NCI-H187 treated with DMSO at 0.1 percent for 48 hours (cell line): ENCODE data around the gene NCAPD2.
"Not testable (repeated sequence)": the region's sequence is repeated elsewhere in the genome, so short reads cannot be mapped to it uniquely, and the experiment has no call there.

Source experiments
- DNase-seq: peaks from one replicate; lab custom pipeline; 2025; lab: John Stamatoyannopoulos, UW

The NCAPD2 gene

DNA sequence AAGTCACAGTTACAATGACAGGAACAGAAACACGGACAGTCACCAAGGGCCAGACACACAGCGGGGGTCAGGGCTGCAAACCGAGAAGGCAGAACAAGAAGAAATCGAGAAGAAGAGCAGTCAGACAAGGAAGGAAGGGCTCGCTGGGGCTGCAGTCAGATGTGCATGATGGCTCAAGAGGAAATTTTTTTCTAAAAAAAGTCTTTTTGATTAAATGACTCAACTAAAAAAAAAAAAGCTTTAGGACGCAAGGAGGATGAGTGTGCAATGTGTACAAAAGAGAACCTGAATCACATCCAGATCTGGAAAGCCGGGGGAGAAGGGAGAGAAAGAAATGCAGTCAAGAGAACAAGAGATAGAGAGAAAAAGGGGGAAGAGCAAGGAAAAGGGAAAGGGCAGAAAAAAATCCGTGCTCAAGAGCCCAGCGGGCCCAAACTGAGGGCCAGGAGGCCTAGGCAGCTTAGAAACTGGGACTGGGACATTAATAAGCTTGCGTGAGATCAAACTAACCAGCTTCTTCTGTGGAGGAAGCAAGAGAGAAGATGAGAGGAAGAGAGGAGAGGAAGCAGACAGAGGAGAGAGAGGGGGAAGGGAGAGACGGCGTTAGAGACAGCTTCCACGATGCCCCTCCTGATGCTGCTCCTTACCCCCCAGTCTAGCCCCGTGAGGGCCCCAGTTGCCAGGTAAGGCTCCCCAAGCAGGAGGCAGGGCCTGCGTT, 55.2 kb downstream of the NCAPD2 start:
- DNase-seq: no peak

DNA sequence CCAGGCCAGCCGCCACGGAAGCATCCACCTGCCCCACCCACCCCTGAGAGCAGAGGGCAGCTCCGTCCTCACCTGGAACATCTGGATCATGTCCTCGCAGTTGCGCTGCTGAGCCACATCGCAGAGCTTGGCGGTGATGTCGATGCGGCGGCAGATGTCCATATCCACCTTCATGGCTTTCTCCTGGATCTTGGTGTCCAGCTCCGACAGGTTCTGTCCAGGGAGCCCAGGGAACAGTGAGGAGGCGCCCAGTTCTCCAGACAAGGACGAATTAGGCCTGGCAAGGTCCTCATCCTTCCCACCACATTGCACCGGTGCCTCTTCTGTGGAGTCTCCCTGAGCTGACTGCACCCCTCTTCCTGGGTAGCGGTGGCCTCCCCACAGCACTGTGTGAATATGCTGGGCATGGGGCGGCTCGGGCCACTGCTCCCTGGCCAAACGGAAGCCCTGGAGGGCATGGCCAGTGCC, 55.8 kb downstream of the NCAPD2 start:
- DNase-seq: no peak

GRCh38 chr12:6550294-6551062, 56.6 kb downstream of the NCAPD2 start:
- no peak for DNase-seq

DNA sequence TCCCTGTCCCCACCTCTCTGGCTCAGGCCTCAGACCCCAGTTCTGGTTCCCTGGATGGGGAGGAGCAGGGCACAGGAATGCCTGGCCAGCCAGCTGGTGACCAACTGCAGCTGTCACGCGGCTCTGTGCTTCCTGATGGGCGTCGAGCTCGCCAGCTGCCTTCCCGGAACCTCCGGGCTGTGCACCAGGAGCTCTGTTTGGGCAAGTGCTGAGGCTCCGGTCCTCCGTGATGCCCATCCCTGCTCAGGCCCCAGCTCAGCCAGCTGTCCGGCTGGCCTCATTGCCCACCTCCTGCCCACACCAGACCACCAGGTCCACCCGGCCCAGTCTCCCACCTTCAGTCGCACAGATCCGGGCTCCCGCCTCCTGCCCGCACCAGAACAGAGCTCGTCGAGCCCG, 57.2 kb downstream of the NCAPD2 start:
- DNase-seq: no peak

- no peak for DNase-seq
Measured at GRCh38 chr12:6551496-6552139, 57.7 kb downstream of the NCAPD2 start.

DNA sequence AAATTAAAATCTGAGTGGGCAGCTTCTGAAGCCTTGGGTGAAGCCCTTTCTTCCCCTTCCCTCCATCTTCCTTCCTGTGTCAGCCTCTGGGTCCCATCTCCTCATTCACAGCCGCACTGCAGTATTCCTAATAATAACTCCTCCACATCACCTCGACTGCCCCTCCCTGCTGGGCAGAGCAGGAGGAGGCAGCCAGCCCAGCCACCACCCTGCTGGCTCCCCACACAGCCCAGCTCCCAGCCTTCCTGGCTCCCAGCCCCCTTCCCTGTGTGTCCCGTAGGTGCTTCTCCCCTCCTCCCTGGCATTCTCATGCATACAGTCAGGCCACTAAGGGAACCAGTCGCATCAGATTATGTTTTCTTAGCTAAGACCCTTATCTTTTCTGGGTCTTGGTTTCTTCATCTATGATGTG, 58.2 kb downstream of the NCAPD2 start:
- DNase-seq: no peak

DNA sequence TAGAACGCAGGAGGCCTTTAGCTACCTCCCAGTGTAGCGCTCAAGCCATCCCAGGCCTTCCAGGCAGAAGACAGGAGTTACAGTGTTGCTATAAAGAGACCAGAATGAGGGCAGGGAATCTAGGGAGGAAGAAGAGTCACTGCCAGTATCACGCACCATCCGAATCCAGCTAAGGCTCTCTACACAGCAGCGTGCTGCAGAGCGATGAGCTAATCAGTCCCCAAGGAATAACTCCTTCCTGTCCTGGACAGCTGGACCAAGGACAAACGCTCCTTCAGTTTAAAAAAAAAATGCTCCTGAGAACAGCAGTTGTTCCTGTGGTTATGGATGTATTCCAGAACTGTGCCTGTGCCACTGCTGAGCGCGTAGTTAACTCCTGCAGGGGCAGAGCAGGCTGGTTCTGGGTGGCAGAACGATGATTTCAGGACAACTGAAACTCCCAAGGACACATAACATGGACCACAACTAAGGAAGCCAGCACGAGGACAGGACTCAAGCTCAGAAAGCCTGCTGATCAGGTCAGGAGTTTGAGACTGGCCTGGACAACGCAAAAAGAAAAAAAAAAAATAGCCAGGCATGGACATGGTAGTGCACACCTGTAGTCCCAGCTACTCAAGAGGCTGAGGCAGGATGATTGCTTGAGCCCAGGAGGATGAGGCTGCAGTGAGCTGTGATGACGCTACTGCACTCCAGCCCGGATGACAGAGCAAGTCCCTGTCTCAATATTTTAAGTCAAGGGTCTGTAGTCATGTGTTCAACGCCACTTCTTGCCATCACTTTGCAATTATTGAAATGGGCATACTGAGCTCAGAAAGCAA, 59.4 kb downstream of the NCAPD2 start:
- no peak for DNase-seq

GRCh38 chr12:6554168-6555017, 60.5 kb downstream of the NCAPD2 start:
- no peak for DNase-seq

GRCh38 chr12:6555018-6555691, 61.3 kb downstream of the NCAPD2 start:
- DNase-seq: no peak

GRCh38 chr12:6556496-6556817, 62.6 kb downstream of the NCAPD2 start:
- not testable (repeated sequence) for DNase-seq

DNA sequence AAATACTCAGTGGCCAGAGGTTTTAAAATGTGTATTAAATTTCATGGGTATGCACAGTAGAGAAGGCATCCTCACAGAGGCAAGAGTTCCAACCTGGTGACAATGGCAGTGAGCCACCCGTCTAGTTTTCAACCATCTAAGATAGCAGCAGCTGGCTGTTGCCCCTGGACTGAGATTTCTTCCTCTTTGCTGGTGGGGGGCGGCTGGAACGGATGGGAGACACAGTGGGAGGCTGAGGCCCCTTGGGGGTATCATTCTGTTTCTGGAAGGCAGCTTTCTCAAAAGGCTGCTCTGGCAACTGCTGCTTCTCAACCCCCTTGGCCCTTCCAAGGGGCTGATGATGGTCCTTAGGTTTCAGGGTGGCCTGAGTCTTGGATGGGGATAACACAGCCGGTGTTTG, 63.0 kb downstream of the NCAPD2 start:
- no peak for DNase-seq

DNA sequence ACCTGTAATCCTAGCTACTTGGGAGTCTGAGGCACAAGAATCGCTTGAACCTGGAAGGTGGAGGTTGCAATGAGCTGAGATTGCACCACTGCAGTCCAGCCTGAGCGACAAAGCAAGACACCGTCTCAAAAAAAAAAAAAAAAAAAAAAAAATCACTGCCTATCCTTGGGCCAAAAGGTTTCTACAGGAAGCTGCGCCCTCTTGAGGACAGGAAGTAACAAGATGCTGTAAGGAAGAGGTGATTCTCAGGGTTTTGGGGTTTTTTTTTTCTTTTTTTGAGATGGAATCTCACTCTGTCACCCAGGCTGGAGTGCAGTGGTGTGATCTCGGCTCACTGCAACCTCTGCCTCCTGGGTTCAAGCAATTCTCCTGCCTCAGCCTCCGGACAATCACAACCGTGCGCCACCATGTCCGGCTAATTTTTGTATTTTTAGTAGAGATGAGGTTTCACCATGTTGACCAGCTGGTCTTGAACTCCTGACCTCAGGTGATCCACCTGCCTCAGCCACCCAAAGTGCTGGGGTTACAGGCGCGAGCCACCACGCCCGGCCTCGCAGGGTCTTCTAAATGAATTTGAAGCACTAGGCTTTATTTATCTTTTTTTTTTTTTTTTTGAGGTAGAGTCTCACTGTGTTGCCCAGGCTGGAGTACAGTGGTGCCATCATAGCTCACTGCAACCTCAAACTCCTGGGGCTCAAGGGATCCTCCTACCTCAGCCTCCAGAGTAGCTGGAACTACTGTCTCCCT, 64.3 kb downstream of the NCAPD2 start:
- not testable (repeated sequence) for DNase-seq

DNA sequence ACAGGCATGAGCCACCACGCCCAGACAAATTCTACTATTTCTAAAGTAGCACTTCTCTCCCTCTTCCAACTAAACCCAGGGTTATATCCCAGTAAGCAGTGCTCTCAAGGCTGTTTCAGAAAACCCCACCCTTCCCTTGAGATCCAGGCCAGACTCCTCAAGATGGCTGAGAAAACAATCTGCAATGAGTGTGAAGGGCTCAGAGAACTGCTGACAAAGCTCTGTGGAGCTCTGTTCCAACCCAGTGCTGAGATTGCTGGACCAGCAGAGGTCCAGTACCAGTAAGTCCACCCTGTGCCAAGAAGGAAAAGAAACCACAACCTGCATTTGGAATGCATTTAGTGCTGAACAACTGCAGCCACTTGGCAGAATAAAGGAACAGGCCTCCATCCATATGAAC, 65.6 kb downstream of the NCAPD2 start:
- no peak for DNase-seq

GRCh38 chr12:6560501-6561205, 66.8 kb downstream of the NCAPD2 start:
- no peak for DNase-seq

DNA sequence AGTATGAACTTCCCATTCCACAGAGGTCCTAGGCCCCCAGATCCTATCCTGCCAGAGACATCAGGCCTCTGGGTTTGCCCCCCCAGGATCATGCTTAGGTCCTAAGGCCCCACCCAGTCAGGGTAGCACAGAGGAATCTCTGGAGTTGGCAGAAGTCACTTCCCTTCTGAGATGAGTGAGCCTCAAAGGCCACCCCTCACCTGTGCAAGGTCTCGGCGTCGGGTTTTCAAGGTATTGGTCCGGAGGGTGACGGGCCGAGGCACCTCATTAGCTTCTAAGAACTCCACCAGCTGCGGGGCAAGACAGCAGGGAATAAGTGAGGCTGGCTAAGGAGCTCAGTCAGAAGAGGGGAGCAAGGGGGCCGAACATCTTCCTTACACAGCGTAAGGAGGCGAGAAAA, 69.0 kb downstream of the NCAPD2 start:
- no peak for DNase-seq

DNA sequence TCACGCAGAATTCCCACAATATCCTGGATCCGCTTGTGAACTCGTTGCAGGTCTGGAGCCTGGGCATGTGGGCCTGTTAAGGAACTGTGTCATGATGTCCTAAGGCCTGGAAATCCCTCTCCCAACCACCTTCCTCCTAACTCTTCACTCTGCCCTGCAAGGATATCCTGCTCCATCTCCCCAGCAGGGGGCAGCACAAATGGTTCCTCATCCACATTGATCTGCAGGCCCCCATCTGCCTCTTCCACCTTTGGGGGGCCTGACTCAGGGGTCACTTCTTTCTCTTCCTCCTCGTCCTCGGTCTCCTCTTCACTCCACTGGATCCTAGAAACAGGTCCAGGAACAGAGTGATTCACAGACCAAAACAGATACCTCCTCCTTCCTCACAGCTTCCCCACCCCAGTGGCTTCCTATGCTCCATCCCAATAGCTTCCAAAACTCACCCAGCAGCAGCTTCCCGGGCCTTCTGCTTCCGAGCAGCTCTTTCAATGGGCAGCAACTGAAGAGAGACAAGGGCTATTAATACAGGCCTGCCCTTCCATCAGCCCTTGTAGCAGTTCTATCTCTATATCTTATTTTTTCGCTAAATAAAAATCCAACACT, 69.6 kb downstream of the NCAPD2 start:
- DNase-seq: no peak

DNA sequence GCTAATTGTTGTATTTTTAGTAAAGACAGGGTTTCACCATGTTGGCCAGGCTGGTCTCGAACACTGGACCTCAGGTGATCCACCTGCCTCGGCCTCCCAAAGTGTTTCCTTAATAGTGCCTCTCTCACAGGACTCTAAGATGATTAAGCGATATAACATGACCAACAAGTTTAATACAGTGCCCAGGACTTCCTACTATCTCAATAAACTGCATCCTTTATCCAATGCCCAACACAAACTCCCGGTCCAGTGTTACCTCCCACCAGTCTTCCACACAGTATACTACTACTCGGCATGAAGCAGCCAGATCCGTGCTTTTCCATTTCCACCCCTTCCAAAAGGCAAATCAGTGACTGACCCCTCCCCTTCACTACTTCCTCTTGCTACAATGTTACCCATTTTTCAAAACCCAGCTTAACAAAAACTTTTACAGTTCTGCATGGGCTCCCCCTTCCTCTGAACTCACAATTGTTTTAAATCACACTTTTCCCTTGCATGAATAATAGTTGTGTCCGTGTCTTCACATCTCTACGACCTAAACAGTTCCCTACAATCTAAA, 73.3 kb downstream of the NCAPD2 start:
- DNase-seq: no peak

- DNase-seq: no peak
Measured at GRCh38 chr12:6569312-6569711, 75.4 kb downstream of the NCAPD2 start.

- no peak for DNase-seq
Measured at GRCh38 chr12:6569786-6570185, 75.9 kb downstream of the NCAPD2 start.
